Heart left ventricle (tissue), 13 donors: Measurements from ENCODE around the gene VASH1.

ENCODE experiments used
- CTCF ChIP-seq, 12 donors: fragments of 200-600 bp; sonication (generic) in 4 of 12; IDR thresholded peaks; one replicate each; pipeline versions ENCODE4 v1.5.0 to v1.8.0; 2018 to 2022; ENCODE audit warnings: antibody characterized with exemption in 12 of 12, mild to moderate bottlenecking in 5 of 12
- POLR2A ChIP-seq, 2 donors: fragments of 450-650 bp; IDR thresholded peaks; one replicate each; pipeline ENCODE4 v1.6.1; 2017; ENCODE audit warnings: antibody characterized with exemption in 2 of 2, mild to moderate bottlenecking in 2 of 2, moderate library complexity in 2 of 2
- donor health status: ischemic (EF 13 %, LVEDD 7.1; RV severe dilation, severe dysfunction).
- donor health status: DM: no; HTN: yes; CAD: no.
- donor health status: DM: no; HTN: no; CAD: no.
- donor health status: ischemic (EF 25% LVEDD 6.9; RV normal size, moderate dysfunction).
- donor health status: ischemic (EF 25% LVEDD 5.7; RV mildly dilated, moderate dysfunction).
- donor health status: ischemic (EF 35%, LVEDD 5.7; RV mildly dilated, moderate dysfunction).
- donor health status: nonischemic (EF 11% LVEDD 7.7; RV severe dilation, severe dysfunction).
- donor health status: DM: yes; HTN: yes; CAD: no.
- donor health status: PGD.
- donor health status: ischemic (EF 29% LVEDD 5.4; RV normal size, mild dysfunction).
- donor health status: nonischemic (EF 23%, LVEDD 6.1; RV moderate dilation, normal function).

DNA sequence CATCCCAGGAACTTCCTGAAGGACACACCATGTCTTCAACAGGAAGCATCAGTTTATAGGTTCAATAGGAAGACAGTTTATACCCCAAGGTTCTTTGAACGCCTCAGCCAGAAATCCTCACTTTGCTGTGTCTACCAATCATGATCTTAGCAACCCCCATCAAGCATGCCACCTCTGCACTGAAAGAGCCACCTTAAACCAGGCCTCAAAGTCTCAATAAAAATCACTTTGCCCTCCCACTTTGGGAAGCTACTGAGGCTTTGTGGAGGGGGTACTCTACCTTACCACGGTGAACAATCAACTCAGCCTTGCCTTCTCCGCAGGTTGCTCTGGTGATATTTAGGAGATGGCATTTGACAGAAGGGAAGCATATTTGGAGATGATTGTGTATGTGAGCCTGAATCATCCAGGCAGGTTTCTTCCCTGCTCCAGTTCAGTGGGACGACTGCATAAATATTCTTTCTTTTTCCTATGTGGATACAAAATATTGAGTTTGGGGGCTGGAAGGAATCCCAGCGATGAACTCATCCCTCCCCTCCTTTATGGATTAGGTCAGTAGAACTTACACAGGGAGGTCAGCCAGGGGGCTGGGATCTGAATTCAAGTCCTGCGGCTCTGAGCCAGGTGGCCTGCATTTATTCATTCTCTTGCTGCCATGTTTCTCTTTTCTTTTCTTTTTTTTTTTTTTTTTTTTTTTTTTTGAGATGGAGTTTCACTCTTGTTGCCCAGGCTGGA, 42.8 kb upstream of the VASH1 start:
- TF ChIP-seq CTCF (IDR thresholded peaks at IDR 0.05): no peak
- TF ChIP-seq POLR2A (IDR thresholded peaks at IDR 0.05): no peak
